Measurements from ENCODE around the gene SP3.

Gene SP3

GRCh38 chr2:173989160-173989883 is 24.1 kb upstream of the SP3 start:
- Histone ChIP-seq H3K9me3 (ENCODE audit: insufficient read depth, low read length) (no peaks in the 10 kb centered on the region), H3K36me3 (ENCODE audit: insufficient read depth, insufficient read length, low read length) (no peaks in the 10 kb centered on the region), H3K4me1 (ENCODE audit: insufficient read depth, insufficient read length) (no peaks in the 10 kb centered on the region), H3K4me3 (ENCODE audit: insufficient read length, low read depth) (no peak overlapping the region), H3K27me3 (ENCODE audit: insufficient read depth, insufficient read length) (no peaks in the 10 kb centered on the region), H3K9ac (ENCODE audit: insufficient read length, low read depth) (no peak overlapping the region)
- TF ChIP-seq ZNF274 (IDR thresholded peaks at IDR 0.05; ENCODE audit: low read depth, low read length) (no peak), YY1 (IDR thresholded peaks at IDR 0.05; ENCODE audit: insufficient read depth, insufficient read length) (no peak), SUZ12 (IDR thresholded peaks at IDR 0.05; ENCODE audit: extremely low read depth, insufficient read depth, insufficient read length) (no peak)
- DNase-seq (ENCODE audit: low read depth, low spot score): no peak

- Histone ChIP-seq H3K36me3 (ENCODE audit: insufficient read depth, insufficient read length, low read length) (no peaks in the 10 kb centered on the region), H3K27me3 (ENCODE audit: insufficient read depth, insufficient read length) (no peaks in the 10 kb centered on the region), H3K9me3 (ENCODE audit: insufficient read depth, low read length) (no peaks in the 10 kb centered on the region), H3K4me3 (ENCODE audit: insufficient read length, low read depth) (no peak overlapping the region), H3K9ac (ENCODE audit: insufficient read length, low read depth) (no peak overlapping the region), H3K4me1 (ENCODE audit: insufficient read depth, insufficient read length) (no peaks in the 10 kb centered on the region)
- no peak for DNase-seq (ENCODE audit: low read depth, low spot score)
- no peak for TF ChIP-seq SUZ12 (IDR thresholded peaks at IDR 0.05; ENCODE audit: extremely low read depth, insufficient read depth, insufficient read length)
- no peak for TF ChIP-seq YY1 (IDR thresholded peaks at IDR 0.05; ENCODE audit: insufficient read depth, insufficient read length)
- TF ChIP-seq ZNF274 (IDR thresholded peaks at IDR 0.05; ENCODE audit: low read depth, low read length): no peak
These were observed 21.6 kb upstream of the SP3 start for GRCh38 chr2:173986805-173987204.

GRCh38 chr2:173985605-173985992 is 20.4 kb upstream of the SP3 start:
- no peak overlapping the region for H3K4me3 ChIP-seq (ENCODE audit: insufficient read length, low read depth)
- H3K9ac ChIP-seq (ENCODE audit: insufficient read length, low read depth): no peak overlapping the region
- no peaks in the 10 kb centered on the region for H3K9me3 ChIP-seq (ENCODE audit: insufficient read depth, low read length)
- H3K4me1 ChIP-seq (ENCODE audit: insufficient read depth, insufficient read length): no peaks in the 10 kb centered on the region
- DNase-seq (ENCODE audit: low read depth, low spot score): no peak
- no peaks in the 10 kb centered on the region for H3K27me3 ChIP-seq (ENCODE audit: insufficient read depth, insufficient read length)
- TF ChIP-seq YY1 (IDR thresholded peaks at IDR 0.05; ENCODE audit: insufficient read depth, insufficient read length) (no peak), SUZ12 (IDR thresholded peaks at IDR 0.05; ENCODE audit: extremely low read depth, insufficient read depth, insufficient read length) (no peak), ZNF274 (IDR thresholded peaks at IDR 0.05; ENCODE audit: low read depth, low read length) (no peak)
- H3K36me3 ChIP-seq (ENCODE audit: insufficient read depth, insufficient read length, low read length): no peaks in the 10 kb centered on the region

GRCh38 chr2:173984866-173985604 is 19.9 kb upstream of the SP3 start:
- Histone ChIP-seq H3K27me3 (ENCODE audit: insufficient read depth, insufficient read length) (no peaks in the 10 kb centered on the region), H3K36me3 (ENCODE audit: insufficient read depth, insufficient read length, low read length) (no peaks in the 10 kb centered on the region), H3K9ac (ENCODE audit: insufficient read length, low read depth) (no peak overlapping the region), H3K4me1 (ENCODE audit: insufficient read depth, insufficient read length) (no peaks in the 10 kb centered on the region), H3K9me3 (ENCODE audit: insufficient read depth, low read length) (no peaks in the 10 kb centered on the region), H3K4me3 (ENCODE audit: insufficient read length, low read depth) (no peak overlapping the region)
- DNase-seq (ENCODE audit: low read depth, low spot score): no peak
- TF ChIP-seq YY1 (IDR thresholded peaks at IDR 0.05; ENCODE audit: insufficient read depth, insufficient read length): no peak
- no peak for TF ChIP-seq ZNF274 (IDR thresholded peaks at IDR 0.05; ENCODE audit: low read depth, low read length)
- no peak for TF ChIP-seq SUZ12 (IDR thresholded peaks at IDR 0.05; ENCODE audit: extremely low read depth, insufficient read depth, insufficient read length)

GRCh38 chr2:173983391-173983871 is 18.3 kb upstream of the SP3 start:
- Histone ChIP-seq H3K9ac (ENCODE audit: insufficient read length, low read depth) (no peak overlapping the region), H3K9me3 (ENCODE audit: insufficient read depth, low read length) (no peaks in the 10 kb centered on the region)
- DNase-seq (ENCODE audit: low read depth, low spot score): no peak

GRCh38 chr2:173982918-173983317 is 17.7 kb upstream of the SP3 start:
- TF ChIP-seq YY1 (IDR thresholded peaks at IDR 0.05; ENCODE audit: insufficient read depth, insufficient read length) (no peak), SUZ12 (IDR thresholded peaks at IDR 0.05; ENCODE audit: extremely low read depth, insufficient read depth, insufficient read length) (no peak), ZNF274 (IDR thresholded peaks at IDR 0.05; ENCODE audit: low read depth, low read length) (no peak)
- Histone ChIP-seq H3K9ac (ENCODE audit: insufficient read length, low read depth) (no peak overlapping the region), H3K27me3 (ENCODE audit: insufficient read depth, insufficient read length) (no peaks in the 10 kb centered on the region), H3K9me3 (ENCODE audit: insufficient read depth, low read length) (no peaks in the 10 kb centered on the region), H3K4me3 (ENCODE audit: insufficient read length, low read depth) (no peak overlapping the region), H3K4me1 (ENCODE audit: insufficient read depth, insufficient read length) (no peaks in the 10 kb centered on the region), H3K36me3 (ENCODE audit: insufficient read depth, insufficient read length, low read length) (no peaks in the 10 kb centered on the region)
- no peak for DNase-seq (ENCODE audit: low read depth, low spot score)

More at GRCh38 chr2:173983391-173983871, 18.3 kb upstream of the SP3 start:
- no peaks in the 10 kb centered on the region for H3K36me3 ChIP-seq (ENCODE audit: insufficient read depth, insufficient read length, low read length)
- H3K4me1 ChIP-seq (ENCODE audit: insufficient read depth, insufficient read length): no peaks in the 10 kb centered on the region
- TF ChIP-seq YY1 (IDR thresholded peaks at IDR 0.05; ENCODE audit: insufficient read depth, insufficient read length): no peak
- TF ChIP-seq ZNF274 (IDR thresholded peaks at IDR 0.05; ENCODE audit: low read depth, low read length): no peak
- TF ChIP-seq SUZ12 (IDR thresholded peaks at IDR 0.05; ENCODE audit: extremely low read depth, insufficient read depth, insufficient read length): no peak
- no peaks in the 10 kb centered on the region for H3K27me3 ChIP-seq (ENCODE audit: insufficient read depth, insufficient read length)
- H3K4me3 ChIP-seq (ENCODE audit: insufficient read length, low read depth): no peak overlapping the region

- no peak for DNase-seq (ENCODE audit: low read depth, low spot score)
- no peak for TF ChIP-seq YY1 (IDR thresholded peaks at IDR 0.05; ENCODE audit: insufficient read depth, insufficient read length)
- Histone ChIP-seq H3K4me3 (ENCODE audit: insufficient read length, low read depth) (no peak overlapping the region), H3K9me3 (ENCODE audit: insufficient read depth, low read length) (no peaks in the 10 kb centered on the region), H3K27me3 (ENCODE audit: insufficient read depth, insufficient read length) (no peaks in the 10 kb centered on the region), H3K36me3 (ENCODE audit: insufficient read depth, insufficient read length, low read length) (no peaks in the 10 kb centered on the region), H3K9ac (ENCODE audit: insufficient read length, low read depth) (no peak overlapping the region), H3K4me1 (ENCODE audit: insufficient read depth, insufficient read length) (no peaks in the 10 kb centered on the region)
These were observed 17.1 kb upstream of the SP3 start for GRCh38 chr2:173982182-173982714.
